ENCODE measurements around the gene CD300A.

GRCh38 chr17:74481621-74482020 lies 15.2 kb downstream of the CD300A start:
- no peak for TF ChIP-seq CTCF (conservative IDR thresholded peaks at IDR 0.05)
- TF ChIP-seq ZFX (IDR thresholded peaks at IDR 0.05), result no peak

Measured in C4-2B (cell line).